ENCODE data around the gene BLTP3B. TPM values are rescaled to one million over a fixed set of nuclear protein-coding genes. Genes with fewer than 3 reads are reported as not detected.

The BLTP3B gene
- total and polyA plus RNA-seq, 2 donors (not counting 1 experiment from before 2014, with no cell fraction given) = 9.1 to 27.4 TPM

DNA sequence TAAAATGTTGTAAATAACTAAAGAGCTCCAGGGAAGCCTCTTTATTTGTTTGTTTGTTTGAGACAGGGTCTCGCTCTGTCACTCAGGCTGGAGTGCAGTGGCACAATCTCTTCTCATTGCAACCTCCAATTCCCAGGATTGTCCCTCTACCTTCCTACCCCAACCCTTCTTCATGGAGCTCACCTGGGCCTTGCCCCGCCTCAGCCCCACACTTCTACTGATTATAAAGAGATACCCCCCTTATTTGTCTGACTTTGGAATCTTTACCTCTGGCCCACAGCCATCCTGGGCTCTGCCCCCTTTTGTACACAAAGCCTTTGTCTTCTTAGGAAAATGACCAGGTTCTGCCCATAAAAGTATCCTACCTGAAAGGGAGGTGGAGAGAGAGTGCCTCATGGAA is 9.1 kb upstream of the BLTP3B start:
- Histone ChIP-seq H2AFZ (ENCODE audit: insufficient read depth, low read depth, low read length, poor library complexity, severe bottlenecking) (no peak overlapping the region), H3K36me3 (replicated peaks in 1 of 2; ENCODE audit: control extremely low read depth in 1 of 2, control insufficient read depth in 1 of 2, extremely low read depth in 1 of 2, insufficient read depth in 2 of 2, low read length in 1 of 2) (no peaks in the 10 kb centered on the region), H3K4me1 (ENCODE audit: control insufficient read depth in 2 of 2, insufficient read depth in 2 of 2, low read length in 2 of 2) (peaks cover 0 to 3% of the 10 kb centered on the region in 2 donors), H3K27me3 (replicated peaks in 1 of 4; ENCODE audit: control extremely low read depth in 1 of 4, control insufficient read depth in 3 of 4, insufficient read depth in 4 of 4, low read length in 3 of 4) (no peaks in the 10 kb centered on the region), H3K9me3 (ENCODE audit: control extremely low read depth in 1 of 3, control insufficient read depth in 2 of 3, insufficient read depth in 1 of 3, low read length in 2 of 3) (no peaks in the 10 kb centered on the region), H3K4me2 (replicated peaks; ENCODE audit: low read depth, low read length, poor library complexity, severe bottlenecking) (no peak overlapping the region), H3K79me2 (ENCODE audit: control insufficient read depth, insufficient read depth, low read length) (no peaks in the 10 kb centered on the region), H3K4me3 (ENCODE audit: control extremely low read depth in 1 of 5, extremely low read depth in 1 of 5, insufficient read depth in 1 of 5, low read depth in 2 of 5, low read length in 4 of 5) (no peak overlapping the region), H4K20me1 (ENCODE audit: control insufficient read depth, insufficient read depth, low read length, poor library complexity, severe bottlenecking) (no peaks in the 10 kb centered on the region), H3K9ac (ENCODE audit: low read length) (no peak overlapping the region), H3K27ac (ENCODE audit: low read length in 2 of 2) (no peak overlapping the region)
- 100% methylated on average over 1 of the region's 2 CpGs for WGBS (ENCODE audit: insufficient coverage)
- Mint-ChIP-seq H3K27me3 (no peaks in the 10 kb centered on the region), H3K27ac (no peak overlapping the region), H3K9me3 (ENCODE audit: insufficient read depth) (no peaks in the 10 kb centered on the region), H3K4me3 (no peak overlapping the region), H3K4me1 (no peaks in the 10 kb centered on the region)
- intact Hi-C loops (cut with micrococcal nuclease) = loop anchor here (10.0 kb wide), 1 partner anchor 403 kb away; no protein-coding TSS in a partner anchor
- CTCF ChIA-PET = interaction anchor here (3.9 kb wide), 1 partner anchor 13 kb away, joined by 33 read pairs; no protein-coding TSS in a partner anchor
- DNase-seq = no peak
- TF ChIP-seq EZH2 (IDR thresholded peaks at IDR 0.05; ENCODE audit: borderline replicate concordance, insufficient read depth, low read depth, low read length, poor library complexity, severe bottlenecking) = no peak
- TF ChIP-seq, protein P1, sequence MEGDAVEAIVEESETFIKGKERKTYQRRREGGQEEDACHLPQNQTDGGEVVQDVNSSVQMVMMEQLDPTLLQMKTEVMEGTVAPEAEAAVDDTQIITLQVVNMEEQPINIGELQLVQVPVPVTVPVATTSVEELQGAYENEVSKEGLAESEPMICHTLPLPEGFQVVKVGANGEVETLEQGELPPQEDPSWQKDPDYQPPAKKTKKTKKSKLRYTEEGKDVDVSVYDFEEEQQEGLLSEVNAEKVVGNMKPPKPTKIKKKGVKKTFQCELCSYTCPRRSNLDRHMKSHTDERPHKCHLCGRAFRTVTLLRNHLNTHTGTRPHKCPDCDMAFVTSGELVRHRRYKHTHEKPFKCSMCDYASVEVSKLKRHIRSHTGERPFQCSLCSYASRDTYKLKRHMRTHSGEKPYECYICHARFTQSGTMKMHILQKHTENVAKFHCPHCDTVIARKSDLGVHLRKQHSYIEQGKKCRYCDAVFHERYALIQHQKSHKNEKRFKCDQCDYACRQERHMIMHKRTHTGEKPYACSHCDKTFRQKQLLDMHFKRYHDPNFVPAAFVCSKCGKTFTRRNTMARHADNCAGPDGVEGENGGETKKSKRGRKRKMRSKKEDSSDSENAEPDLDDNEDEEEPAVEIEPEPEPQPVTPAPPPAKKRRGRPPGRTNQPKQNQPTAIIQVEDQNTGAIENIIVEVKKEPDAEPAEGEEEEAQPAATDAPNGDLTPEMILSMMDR (IDR thresholded peaks at IDR 0.05) = no peak
- POLR2A ChIA-PET = no interaction called here
- no peak for ATAC-seq (ENCODE audit: low read depth)

DNA sequence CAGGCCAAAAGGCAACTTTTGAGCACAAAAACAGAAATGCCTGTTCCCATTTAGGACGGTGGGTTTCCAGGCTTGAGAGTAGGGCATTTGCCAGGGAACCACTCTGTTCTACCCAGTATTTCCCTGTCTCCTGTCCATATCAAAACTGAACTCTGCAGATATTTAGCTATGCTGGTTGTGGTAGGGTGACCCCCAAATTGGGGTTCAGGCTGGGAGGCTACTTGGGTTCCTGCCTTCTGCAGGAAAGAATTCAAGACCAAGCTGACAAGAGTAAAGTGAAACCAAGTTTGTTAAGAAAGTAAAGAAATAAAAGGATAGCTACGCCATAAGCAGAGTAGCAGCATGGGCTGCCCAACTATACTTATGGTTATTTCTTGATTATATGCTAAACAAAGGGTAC is 3.6 kb upstream of the BLTP3B start:
- no peaks in the 10 kb centered on the region for H3K9me3 ChIP-seq (ENCODE audit: control extremely low read depth in 1 of 3, control insufficient read depth in 2 of 3, insufficient read depth in 1 of 3, low read length in 2 of 3)
- H3K4me2 ChIP-seq (replicated peaks; ENCODE audit: low read depth, low read length, poor library complexity, severe bottlenecking) = no peak overlapping the region
- H3K9ac ChIP-seq (ENCODE audit: low read length) = no peak overlapping the region
- H3K4me1 Mint-ChIP-seq = peaks cover 15% of the 10 kb centered on the region
- no peaks in the 10 kb centered on the region for H3K9me3 Mint-ChIP-seq (ENCODE audit: insufficient read depth)
- no peaks in the 10 kb centered on the region for H4K20me1 ChIP-seq (ENCODE audit: control insufficient read depth, insufficient read depth, low read length, poor library complexity, severe bottlenecking)
- H3K27me3 ChIP-seq (replicated peaks in 1 of 4; ENCODE audit: control extremely low read depth in 1 of 4, control insufficient read depth in 3 of 4, insufficient read depth in 4 of 4, low read length in 3 of 4) = no peaks in the 10 kb centered on the region
- no peak overlapping the region for H3K4me3 ChIP-seq (ENCODE audit: control extremely low read depth in 1 of 5, extremely low read depth in 1 of 5, insufficient read depth in 1 of 5, low read depth in 2 of 5, low read length in 4 of 5)
- DNase-seq = no peak
- peaks cover 11 to 12% of the 10 kb centered on the region in 2 donors for H3K4me1 ChIP-seq (ENCODE audit: control insufficient read depth in 2 of 2, insufficient read depth in 2 of 2, low read length in 2 of 2)
- intact Hi-C loops (cut with micrococcal nuclease) = no loop called here
- no peak overlapping the region for H3K27ac Mint-ChIP-seq
- no peak for ATAC-seq (ENCODE audit: low read depth)
- H3K79me2 ChIP-seq (ENCODE audit: control insufficient read depth, insufficient read depth, low read length) = peaks cover 21% of the 10 kb centered on the region
- 100% methylated on average over 1 of the region's 2 CpGs for WGBS (ENCODE audit: insufficient coverage)
- H2AFZ ChIP-seq (ENCODE audit: insufficient read depth, low read depth, low read length, poor library complexity, severe bottlenecking) = no peak overlapping the region
- TF ChIP-seq EZH2 (IDR thresholded peaks at IDR 0.05; ENCODE audit: borderline replicate concordance, insufficient read depth, low read depth, low read length, poor library complexity, severe bottlenecking) = no peak
- TF ChIP-seq, protein P1 (IDR thresholded peaks at IDR 0.05) = no peak
- POLR2A ChIA-PET = no interaction called here
- no peak overlapping the region for H3K27ac ChIP-seq (ENCODE audit: low read length in 2 of 2)
- H3K36me3 ChIP-seq (replicated peaks in 1 of 2; ENCODE audit: control extremely low read depth in 1 of 2, control insufficient read depth in 1 of 2, extremely low read depth in 1 of 2, insufficient read depth in 2 of 2, low read length in 1 of 2) = no peaks in the 10 kb centered on the region
- H3K27me3 Mint-ChIP-seq = no peaks in the 10 kb centered on the region
- CTCF ChIA-PET = interaction anchor here (0.8 to 3.6 kb wide), 2 partner anchors 8 to 17 kb away, joined by 3 to 18 read pairs; no protein-coding TSS in a partner anchor
- no peak overlapping the region for H3K4me3 Mint-ChIP-seq
